22Rv1 (cell line): Measurements from ENCODE around the gene TUBGCP5.

ENCODE experiments used
- CTCF ChIP-seq: fragments of 450-650 bp; IDR thresholded peaks from 2 replicates; pipeline ENCODE4 v1.5.1; 2017; ENCODE audit warnings: mild to moderate bottlenecking
- ZFX ChIP-seq: fragments of 450-650 bp; IDR thresholded peaks from 2 replicates; pipeline ENCODE4 v1.6.1; 2017; ENCODE audit warnings: antibody characterized with exemption, borderline replicate concordance

GRCh38 chr15:22962611-22963010 is 76.8 kb downstream of the TUBGCP5 start:
- TF ChIP-seq CTCF (no peak), ZFX (no peak)
